GM18508 (cell line): ENCODE data around the gene CLDN17.

Source experiments
- ATAC-seq: cut with Tn5 transposase; IDR thresholded peaks from one replicate; pipeline ENCODE4 v1.9.1; 2021; ENCODE audit warnings: moderate number of reproducible peaks; ENCODE audit not compliant: insufficient read depth, unreplicated experiment

CLDN17 gene

DNA sequence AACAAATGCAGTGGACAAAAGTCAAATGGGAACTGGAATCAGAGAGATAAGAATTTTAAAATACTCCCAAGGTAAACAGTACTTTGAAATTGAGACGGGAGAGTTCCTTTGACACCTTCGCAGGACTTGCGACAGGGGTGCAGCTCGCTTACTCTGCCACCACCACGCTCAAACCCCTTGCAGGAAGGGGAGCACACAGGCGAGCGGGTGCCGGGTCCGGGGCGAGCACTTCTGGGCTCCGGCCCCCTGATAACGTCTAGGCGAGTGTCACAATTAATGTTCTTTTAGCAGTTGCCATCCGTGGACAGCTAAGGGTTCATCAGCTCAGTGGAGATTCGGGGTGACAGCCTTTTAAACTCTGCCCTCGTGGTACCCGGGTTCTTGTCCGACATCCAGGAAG is 37.4 kb downstream of the CLDN17 start:
- ATAC-seq = no peak

DNA sequence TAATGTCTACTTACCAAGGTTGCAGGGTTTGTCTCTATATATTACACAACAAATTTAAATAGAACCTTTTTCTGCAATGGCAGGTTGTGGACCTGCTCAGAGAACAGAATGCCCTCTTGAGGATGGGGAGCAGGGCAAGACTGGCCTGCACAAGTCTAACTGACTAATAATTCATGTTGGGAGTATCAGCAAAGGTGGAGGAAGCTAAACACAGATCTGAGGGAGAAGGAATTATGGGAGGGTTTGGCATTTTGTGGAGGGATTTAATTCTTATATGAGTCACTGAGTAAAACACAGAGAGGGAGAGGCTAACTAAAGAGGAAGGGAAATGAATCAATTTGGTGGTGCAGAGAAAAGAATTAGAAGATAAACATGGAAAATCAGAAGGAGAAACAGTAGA is 40.0 kb downstream of the CLDN17 start:
- ATAC-seq = no peak

DNA sequence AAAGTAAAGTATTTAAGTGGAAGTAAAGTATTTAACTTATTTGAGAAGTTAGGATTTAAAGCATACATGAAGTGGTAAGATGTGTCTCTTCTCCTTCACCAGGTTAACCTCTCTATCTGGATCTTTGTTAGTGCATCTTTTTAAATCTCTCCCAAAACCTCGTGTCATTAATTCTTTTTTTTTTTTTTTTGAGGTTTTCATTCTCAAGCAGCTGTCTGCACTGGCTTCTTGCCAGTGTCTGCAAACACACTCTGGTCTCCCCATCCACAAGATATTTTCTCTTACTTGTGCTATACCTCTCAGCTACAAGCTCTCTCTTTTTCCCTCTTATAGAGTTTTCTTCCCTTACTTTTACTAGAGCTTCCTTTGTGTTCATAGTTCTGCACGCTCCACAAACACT is 49.0 kb downstream of the CLDN17 start:
- ATAC-seq = no peak

DNA sequence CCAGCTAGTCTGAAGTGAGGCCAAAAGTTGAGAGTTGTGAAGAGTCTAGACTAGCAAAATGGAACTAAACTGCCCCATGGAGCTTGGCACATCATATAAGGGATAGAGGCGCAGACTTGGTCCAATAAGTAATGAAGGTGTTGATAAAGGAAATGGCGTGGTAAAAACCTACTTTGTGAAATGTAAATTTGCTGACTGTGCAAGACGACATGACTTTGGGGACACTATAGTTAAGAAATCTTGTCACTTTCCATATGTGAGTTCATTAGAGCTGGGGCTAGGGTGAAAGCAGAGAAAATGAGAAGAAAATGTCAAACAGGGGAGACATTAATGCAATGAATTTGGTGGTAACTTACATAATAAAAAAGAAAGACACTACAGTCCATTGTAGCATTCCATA is 50.1 kb downstream of the CLDN17 start:
- no peak for ATAC-seq
